Body of pancreas (tissue), 4 donors: ENCODE measurements around the gene DLD. TPM values are rescaled to one million over a fixed set of nuclear protein-coding genes. Genes with fewer than 3 reads are reported as not detected.

Source experiments
- ATAC-seq: fragments of 150-250 bp; one replicate; pipeline ENCODE4 v1.9.1; 2016
- DNase-seq, 4 donors: peaks; one replicate each; pipeline ENCODE4 v3.0.0-alpha.2; 2019
- H3K27ac ChIP-seq, 4 donors: fragments of 200-600 bp; sonication (generic); 1 replicate in 3 of 4; 2 replicates in 1 of 4; pipeline versions ENCODE4 v1.5.1 to v1.6.1; 2016 to 2019; ENCODE audit warnings: mild to moderate bottlenecking in 1 of 4, mixed read lengths in 1 of 4, moderate library complexity in 1 of 4
- H3K27me3 ChIP-seq, 2 donors: fragments of 200-600 bp; sonication (generic); one replicate each; pipeline ENCODE4 v1.6.0; 2016; ENCODE audit warnings: mild to moderate bottlenecking in 1 of 2
- H3K36me3 ChIP-seq, 2 donors: fragments of 200-600 bp; sonication (generic); replicated peaks in 1 of 2; 2 replicates each; pipeline ENCODE4 v1.5.1; 2016; ENCODE audit warnings: low read depth in 2 of 2; ENCODE audit not compliant: insufficient read depth in 1 of 2
- H3K4me1 ChIP-seq: fragments of 200-600 bp; sonication (generic); one replicate; pipeline ENCODE4 v1.6.0; 2016
- H3K4me3 ChIP-seq, 2 donors: fragments of 200-600 bp; sonication (generic); 1 replicate in 1 of 2; 2 replicates in 1 of 2; pipeline ENCODE4 v1.5.1; 2016 to 2019
- H3K9me3 ChIP-seq, 3 donors: fragments of 200-600 bp; sonication (generic); 1 replicate in 2 of 3; 2 replicates in 1 of 3; pipeline ENCODE4 v1.5.1; 2016
- CTCF ChIP-seq, 7 experiments: fragments of 450-650 bp in 4 of 7; fragments of 200-600 bp in 3 of 7; sonication (generic) in 3 of 7; IDR thresholded peaks; one replicate each; pipeline ENCODE4 v1.5.1; 2016 to 2019; ENCODE audit warnings: antibody characterized with exemption in 7 of 7
- POLR2A ChIP-seq, 3 donors: fragments of 450-650 bp; IDR thresholded peaks; one replicate each; pipeline ENCODE4 v1.6.1; 2016; ENCODE audit warnings: antibody characterized with exemption in 3 of 3, mild to moderate bottlenecking in 2 of 3
- WGBS, 2 donors: methylation state at CpG; one replicate each; pipeline ENCODE4 v1.1.5; 2017; 5-methylcytosine and 5-hydroxymethylcytosine counted together
- intact Hi-C: fragments of 100-400 bp; cut with DNase I; formaldehyde crosslinking; loops from one replicate; pipeline ENCODE4 v1.15.1; 2023
- total RNA-seq, 2 donors: library from RNA; depleted of rRNA; stranded (reverse); fragments of >200 nt; gene quantifications; one replicate each; pipeline ENCODE4 v1.1.0, GENCODE V29; 2016

Gene DLD
- total RNA-seq, 2 donors from 2014 or later, result 53.7 to 123 TPM

GRCh38 chr7:107911981-107912380, 21.0 kb downstream of the DLD start:
- no peaks in the 10 kb centered on the region for H3K9me3 ChIP-seq
- no peak for TF ChIP-seq POLR2A (IDR thresholded peaks at IDR 0.05)
- TF ChIP-seq CTCF (IDR thresholded peaks at IDR 0.05), result no peak
- H3K36me3 ChIP-seq, result peaks cover 0 to 13% of the 10 kb centered on the region in 2 donors
- no peaks in the 10 kb centered on the region for H3K27me3 ChIP-seq
- intact Hi-C loops, result no loop called here
- 70 to 100% methylated on average over 2 of the region's 2 CpGs for WGBS, 2 donors
- H3K27ac ChIP-seq, result no peak overlapping the region
- H3K4me1 ChIP-seq, result no peaks in the 10 kb centered on the region
- no peak overlapping the region for H3K4me3 ChIP-seq
- ATAC-seq (no peak), DNase-seq (no peak)

- peaks cover 10 to 16% of the 10 kb centered on the region in 2 donors for H3K36me3 ChIP-seq
- no peak for ATAC-seq
- TF ChIP-seq CTCF (IDR thresholded peaks at IDR 0.05), result no peak
- no peak for TF ChIP-seq POLR2A (IDR thresholded peaks at IDR 0.05)
- WGBS, 2 donors, result 92 to 95% methylated on average over 2 of the region's 2 CpGs
- H3K27ac ChIP-seq, result no peak overlapping the region
- no peaks in the 10 kb centered on the region for H3K9me3 ChIP-seq
- no peak overlapping the region for H3K4me3 ChIP-seq
- DNase-seq, result no peak
- intact Hi-C loops, result no loop called here
- no peaks in the 10 kb centered on the region for H3K27me3 ChIP-seq
- H3K4me1 ChIP-seq, result no peaks in the 10 kb centered on the region
Measured at GRCh38 chr7:107913851-107914250, 22.9 kb downstream of the DLD start.

GRCh38 chr7:107914831-107915230, 23.8 kb downstream of the DLD start:
- no peaks in the 10 kb centered on the region for H3K4me1 ChIP-seq
- H3K27ac ChIP-seq, result no peak overlapping the region

GRCh38 chr7:107915541-107915940, 24.6 kb downstream of the DLD start:
- H3K4me1 ChIP-seq, result no peaks in the 10 kb centered on the region
- H3K4me3 ChIP-seq, result no peak overlapping the region
- peaks cover 10 to 20% of the 10 kb centered on the region in 2 donors for H3K36me3 ChIP-seq
- H3K27ac ChIP-seq, result no peak overlapping the region
- ATAC-seq, result no peak
- no peak for DNase-seq
- H3K9me3 ChIP-seq, result no peaks in the 10 kb centered on the region
- TF ChIP-seq CTCF (IDR thresholded peaks at IDR 0.05) (no peak), POLR2A (IDR thresholded peaks at IDR 0.05) (no peak)
- intact Hi-C loops, result no loop called here
- WGBS, 2 donors, result 92% methylated on average over 2 of the region's 2 CpGs
- no peaks in the 10 kb centered on the region for H3K27me3 ChIP-seq

More at GRCh38 chr7:107914831-107915230, 23.8 kb downstream of the DLD start:
- H3K36me3 ChIP-seq, result peaks cover 10 to 21% of the 10 kb centered on the region in 2 donors
- intact Hi-C loops, result no loop called here
- ATAC-seq, result no peak
- no peaks in the 10 kb centered on the region for H3K27me3 ChIP-seq
- WGBS, 2 donors, result 47 to 55% methylated on average over 1 of the region's 1 CpG
- no peak for DNase-seq
- no peaks in the 10 kb centered on the region for H3K9me3 ChIP-seq
- no peak overlapping the region for H3K4me3 ChIP-seq
- no peak for TF ChIP-seq CTCF (IDR thresholded peaks at IDR 0.05)
- no peak for TF ChIP-seq POLR2A (IDR thresholded peaks at IDR 0.05)
